ENCODE results near the gene PIP4K2B. TPM values are rescaled to one million over a fixed set of nuclear protein-coding genes. Genes with fewer than 3 reads are reported as not detected.

PIP4K2B gene
- total RNA-seq, 1 donor from 2014 or later: 46.7 TPM

GRCh38 chr17:38779965-38780752 is 19.2 kb downstream of the PIP4K2B start:
- no peak for DNase-seq (ENCODE audit: low spot score)

- DNase-seq (ENCODE audit: low spot score): no peak
Measured at GRCh38 chr17:38777641-38778250, 21.6 kb downstream of the PIP4K2B start.

GRCh38 chr17:38773258-38773657 is 26.1 kb downstream of the PIP4K2B start:
- no peak for DNase-seq (ENCODE audit: low spot score)

GRCh38 chr17:38768417-38768816 is 30.9 kb downstream of the PIP4K2B start:
- DNase-seq (ENCODE audit: low spot score): no peak

GRCh38 chr17:38766341-38766740 is 33.0 kb downstream of the PIP4K2B start:
- no peak for DNase-seq (ENCODE audit: low spot score)

GRCh38 chr17:38762231-38762630 is 37.1 kb downstream of the PIP4K2B start:
- no peak for DNase-seq (ENCODE audit: low spot score)

- no peak for DNase-seq (ENCODE audit: low spot score)
Measured at GRCh38 chr17:38761612-38762011, 37.7 kb downstream of the PIP4K2B start.

GRCh38 chr17:38753071-38753506 is 46.3 kb downstream of the PIP4K2B start:
- DNase-seq (ENCODE audit: low spot score): no peak

GRCh38 chr17:38752308-38753070 is 46.9 kb downstream of the PIP4K2B start, which contains the start of gene PSMB3:
Gene PSMB3 (plus strand): TSS chr17:38752741. CDS start chr17:38752827, 86 bp downstream.
- DNase-seq (ENCODE audit: low spot score): peak; percentile 99

- DNase-seq (ENCODE audit: low spot score): peak; percentile 87
Measured at GRCh38 chr17:38751808-38752307, 47.5 kb downstream of the PIP4K2B start.

GRCh38 chr17:38751144-38751807 is 48.1 kb downstream of the PIP4K2B start:
- DNase-seq (ENCODE audit: low spot score): no peak

GRCh38 chr17:38750312-38751121 is 48.8 kb downstream of the PIP4K2B start:
- no peak for DNase-seq (ENCODE audit: low spot score)

GRCh38 chr17:38750044-38750311 is 49.4 kb downstream of the PIP4K2B start:
- DNase-seq (ENCODE audit: low spot score): no peak

- DNase-seq (ENCODE audit: low spot score): peak; percentile 82
Measured at GRCh38 chr17:38749223-38750043, 49.9 kb downstream of the PIP4K2B start.

- DNase-seq (ENCODE audit: low spot score): no peak
Measured at GRCh38 chr17:38748892-38749222, 50.5 kb downstream of the PIP4K2B start.

- DNase-seq (ENCODE audit: low spot score): peak; percentile 91
Measured at GRCh38 chr17:38748149-38748891, 51.0 kb downstream of the PIP4K2B start, which contains the start of gene PCGF2. Gene PCGF2 (minus strand): TSS chr17:38748336. CDS start chr17:38740402, 7,934 bp downstream.

GRCh38 chr17:38747463-38748148 is 51.8 kb downstream of the PIP4K2B start:
- no peak for DNase-seq (ENCODE audit: low spot score)

- DNase-seq (ENCODE audit: low spot score): no peak
Measured at GRCh38 chr17:38746849-38747462, 52.4 kb downstream of the PIP4K2B start.
